ENCODE measurements around the gene CNN2. TPM values are rescaled to one million over a fixed set of nuclear protein-coding genes. Genes with fewer than 3 reads are reported as not detected.

The CNN2 gene
- total and polyA plus RNA-seq, 2 of the 4 experiments (the other 2 are of a cell fraction), result 272 to 395 TPM

DNA sequence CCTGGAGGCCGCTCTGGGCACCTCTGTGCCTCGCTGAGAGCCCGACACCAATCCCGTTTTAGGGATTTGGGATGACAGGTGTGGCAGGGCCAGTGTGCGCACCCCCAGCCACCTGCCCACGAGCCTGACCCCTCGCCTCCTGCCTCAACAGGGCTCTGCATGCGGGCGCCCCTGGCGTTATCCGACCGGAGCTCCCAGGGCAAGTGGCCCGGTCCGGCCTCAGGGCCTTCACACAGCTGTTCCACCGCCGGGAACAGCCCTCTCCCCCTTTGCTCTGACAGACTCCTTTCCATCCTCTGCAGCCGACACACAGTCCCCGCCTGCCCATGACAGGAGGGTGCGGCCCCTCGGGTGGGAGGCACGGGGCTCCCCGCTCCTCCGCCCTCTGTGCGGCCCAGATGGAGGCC is 49.3 kb upstream of the CNN2 start:
- no peak overlapping the region for H2AFZ ChIP-seq (replicated peaks; ENCODE audit: low read length, poor library complexity)
- H3K56ac ChIP-seq (ENCODE audit: extremely low read depth, insufficient read depth, low read length), result no peak overlapping the region
- no peak overlapping the region for H3K4me2 ChIP-seq (ENCODE audit: low read depth, low read length)
- no peak overlapping the region for H3K18ac ChIP-seq (ENCODE audit: low read depth, low read length)
- whole genome bisulfite sequencing, 2 experiments (ENCODE audit: extremely low coverage in 2 of 2, insufficient read length in 1 of 2), result 100% methylated on average over 5 of the region's 24 CpGs; no CpG with 5 or more reads in 1 of the 2 experiments
- no peak overlapping the region for H3K4ac ChIP-seq (ENCODE audit: low read depth, low read length)
- CTCF ChIA-PET, result no interaction called here
- DNase-seq (no peak), ATAC-seq (ENCODE audit: low read depth) (no peak)
- no peak overlapping the region for H2BK15ac ChIP-seq (ENCODE audit: low read depth, low read length)
- POLR2A ChIA-PET (ENCODE audit: unreplicated experiment), result no interaction called here
- BruUV-seq (replicated peaks), result no TSS peak
- intact Hi-C loops (cut with micrococcal nuclease) (no loop called here), in situ Hi-C loops (cut with MboI; ENCODE audit: low sequenced_read_pairs) (no loop called here), dilution Hi-C loops (cut with HindIII; ENCODE audit: low sequenced_read_pairs, unreplicated experiment) (no loop called here)
- no peak overlapping the region for H4K91ac ChIP-seq (ENCODE audit: insufficient read depth, low read depth, low read length)
- H3K9ac ChIP-seq (ENCODE audit: low read depth, low read length), result no peak overlapping the region
- H2BK20ac ChIP-seq (ENCODE audit: low read depth, low read length), result no peak overlapping the region
- peaks cover 15% of the 10 kb centered on the region for H3K36me3 ChIP-seq (ENCODE audit: control insufficient read depth, insufficient read depth, low read length)
- no peak overlapping the region for H4K5ac ChIP-seq (ENCODE audit: low read depth, low read length)
- H3K79me1 ChIP-seq (ENCODE audit: low read depth in 1 of 2, low read length in 2 of 2), result peaks cover 4 to 7% of the 10 kb centered on the region in 2 experiments; a peak in 2 of 4 replicates
- no peak overlapping the region for H2BK5ac ChIP-seq (ENCODE audit: low read depth, low read length, poor library complexity, severe bottlenecking)
- H2BK120ac ChIP-seq (ENCODE audit: low read depth, low read length), result no peak overlapping the region
- H3K23ac ChIP-seq (ENCODE audit: low read depth, low read length), result no peak overlapping the region
- no peak overlapping the region for H2AK9ac ChIP-seq (replicated peaks; ENCODE audit: low read depth, low read length, poor library complexity)
- H3K9me1 ChIP-seq (ENCODE audit: insufficient read depth, low read length), result no peaks in the 10 kb centered on the region
- H4K8ac ChIP-seq (ENCODE audit: low read depth in 2 of 2, low read length in 2 of 2), result no peak overlapping the region
- H3K4me1 ChIP-seq (ENCODE audit: control insufficient read depth, insufficient read depth, low read length), result peaks cover 7% of the 10 kb centered on the region
- no peaks in the 10 kb centered on the region for H4K20me1 ChIP-seq (ENCODE audit: insufficient read depth, low read length)
- H2AK5ac ChIP-seq (ENCODE audit: low read depth, low read length), result no peak overlapping the region
- no peak overlapping the region for H3K27ac ChIP-seq (ENCODE audit: insufficient read depth, low read length)
- H3K27me3 ChIP-seq (ENCODE audit: control insufficient read depth, insufficient read depth, low read length), result no peaks in the 10 kb centered on the region
- TF ChIP-seq CEBPB (IDR thresholded peaks at IDR 0.05; ENCODE audit: low read depth, low read length), result no peak
- H3K14ac ChIP-seq (replicated peaks; ENCODE audit: low read depth, low read length), result no peak overlapping the region
- no peak overlapping the region for H3K4me3 ChIP-seq (ENCODE audit: insufficient read depth, low read depth, low read length)
- no peaks in the 10 kb centered on the region for H3K9me3 ChIP-seq (ENCODE audit: control insufficient read depth, insufficient read depth, low read length)
